GM21723 (cell line): ENCODE results near the gene KLHL13.
"Not testable (repeated sequence)": the region's sequence is repeated elsewhere in the genome, so short reads cannot be mapped to it uniquely, and the experiment has no call there.

Experiments used
- ATAC-seq: cut with Tn5 transposase; IDR thresholded peaks from one replicate; pipeline ENCODE4 v1.9.1; 2021; ENCODE audit warnings: mild to moderate bottlenecking, moderate library complexity; ENCODE audit not compliant: unreplicated experiment

Gene KLHL13

DNA sequence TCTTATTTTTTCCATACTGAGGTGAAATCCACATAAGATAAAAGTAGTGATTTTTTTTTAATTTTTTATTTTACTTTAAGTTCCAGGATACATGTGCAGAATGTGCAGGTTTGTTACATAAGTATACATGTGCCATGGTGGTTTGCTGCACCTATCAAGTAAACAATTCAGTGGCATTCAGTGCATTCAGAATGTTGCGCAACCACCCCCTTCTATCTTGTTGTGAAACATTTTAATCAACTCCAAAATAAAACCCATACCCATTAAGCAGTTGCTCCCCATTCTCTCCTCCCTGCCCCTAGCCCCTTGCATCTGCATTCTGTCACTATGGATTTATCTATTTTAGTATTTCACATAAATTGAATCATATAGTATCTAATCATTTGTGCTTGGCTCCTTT, 121.2 kb downstream of the KLHL13 start:
- no peak for ATAC-seq

DNA sequence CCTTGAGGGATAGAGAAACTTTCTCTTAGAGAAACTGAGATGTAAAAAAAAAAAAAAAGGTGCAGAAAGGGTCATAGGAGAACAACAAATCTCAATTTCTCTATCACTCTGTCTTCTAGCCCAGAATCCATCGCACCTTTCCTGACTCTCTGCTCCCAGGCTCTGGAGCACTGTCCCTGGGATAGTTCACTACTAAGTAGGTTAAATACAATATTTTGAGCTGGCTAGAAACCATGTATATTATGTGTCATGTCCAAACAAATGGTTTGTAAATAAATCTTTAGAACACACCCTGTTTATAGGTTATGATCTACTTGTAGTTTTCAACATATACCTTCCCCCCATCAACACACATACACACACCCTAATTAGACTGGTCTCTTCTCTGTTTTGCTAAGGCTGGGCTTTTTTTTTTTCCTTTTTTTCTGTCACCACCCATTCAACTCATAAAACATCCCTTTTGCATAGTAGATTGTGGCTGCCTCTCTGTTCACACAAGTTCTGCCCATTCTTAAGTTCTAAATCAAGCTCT, 124.4 kb downstream of the KLHL13 start:
- no peak for ATAC-seq

- ATAC-seq = no peak
These were observed 126.2 kb downstream of the KLHL13 start for GRCh38 chrX:117990438-117990837.

DNA sequence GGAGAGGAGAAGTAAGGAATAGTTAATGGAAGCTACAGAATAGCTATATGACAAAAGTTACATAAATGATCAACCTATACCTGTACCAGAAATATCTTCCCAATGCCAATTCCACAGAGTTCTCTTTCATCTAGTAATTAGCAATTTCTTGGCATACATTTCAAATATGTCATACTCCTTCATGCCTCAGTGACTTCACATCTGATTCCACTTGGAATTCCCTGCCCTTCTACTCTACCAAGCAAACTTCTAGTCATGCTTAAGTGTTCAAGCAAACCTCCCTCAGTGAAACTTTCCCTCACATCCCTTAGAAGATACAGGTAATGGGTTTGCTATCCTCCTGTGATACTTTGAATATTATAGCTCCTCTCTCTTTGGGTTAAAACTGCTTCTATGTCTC, 127.1 kb downstream of the KLHL13 start:
- ATAC-seq = no peak

DNA sequence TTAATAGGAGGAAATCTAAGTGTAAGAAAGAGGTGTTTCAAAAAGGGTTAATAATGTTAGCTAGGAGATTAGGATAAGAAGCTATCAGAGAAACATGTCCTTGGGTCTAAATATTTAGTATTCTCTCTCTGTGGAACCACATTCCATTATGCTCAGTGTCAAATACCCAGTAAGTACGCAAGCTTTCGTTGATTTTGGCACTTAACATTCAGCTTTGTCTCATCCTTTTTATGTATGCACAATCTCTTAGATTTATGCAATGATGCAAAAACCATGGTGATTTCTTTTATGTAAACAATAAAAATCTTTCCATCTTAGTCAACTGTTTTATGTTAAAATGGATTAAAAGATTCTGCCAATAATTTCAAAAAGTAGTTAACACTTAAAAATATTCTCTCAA, 129.2 kb downstream of the KLHL13 start:
- no peak for ATAC-seq

GRCh38 chrX:117985241-117985640, 131.4 kb downstream of the KLHL13 start:
- ATAC-seq = no peak

GRCh38 chrX:117982694-117983392, 133.8 kb downstream of the KLHL13 start:
- no peak for ATAC-seq

GRCh38 chrX:117978402-117978801, 138.2 kb downstream of the KLHL13 start:
- ATAC-seq = no peak

GRCh38 chrX:117977526-117977925, 139.1 kb downstream of the KLHL13 start:
- no peak for ATAC-seq

- no peak for ATAC-seq
These were observed 143.4 kb downstream of the KLHL13 start for GRCh38 chrX:117973110-117973807.

DNA sequence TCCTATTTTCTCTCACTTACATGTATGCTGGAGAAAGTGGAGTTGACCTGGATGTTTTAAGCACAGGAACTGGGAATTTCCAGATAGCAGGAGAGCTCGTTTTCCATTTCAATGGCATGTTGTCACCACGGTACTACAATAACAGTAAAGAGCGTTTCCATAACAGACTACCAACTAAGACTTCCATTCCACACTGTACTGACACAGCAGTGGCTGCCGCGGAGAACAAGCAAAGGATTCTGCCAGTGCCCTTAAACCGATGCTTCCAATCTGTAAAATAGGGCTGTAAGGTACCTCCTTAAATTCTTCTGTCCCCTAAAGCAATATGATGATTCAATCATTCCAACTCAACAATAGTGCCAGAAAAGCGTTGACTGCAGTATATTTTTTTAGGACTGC, 143.9 kb downstream of the KLHL13 start:
- no peak for ATAC-seq

DNA sequence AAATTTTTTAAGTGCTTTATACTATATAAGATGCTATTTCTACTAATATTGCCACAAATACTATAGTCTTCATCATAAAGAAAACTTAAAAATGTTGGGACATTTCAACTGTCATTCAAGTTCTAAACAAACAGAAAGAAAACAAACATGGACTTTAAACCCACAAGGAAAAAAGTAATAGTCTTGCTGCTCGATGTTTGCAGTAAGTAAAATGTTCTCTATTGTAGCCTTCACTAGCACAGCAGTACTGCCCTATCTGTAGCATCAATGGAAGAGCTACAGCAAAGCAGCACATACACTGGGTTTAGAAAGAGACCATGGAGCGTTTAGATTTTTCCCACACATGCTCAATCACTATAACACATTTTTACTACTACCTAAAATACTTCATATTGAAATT, 146.8 kb downstream of the KLHL13 start:
- ATAC-seq = no peak

- no peak for ATAC-seq
These were observed 147.3 kb downstream of the KLHL13 start for GRCh38 chrX:117969328-117969727.

DNA sequence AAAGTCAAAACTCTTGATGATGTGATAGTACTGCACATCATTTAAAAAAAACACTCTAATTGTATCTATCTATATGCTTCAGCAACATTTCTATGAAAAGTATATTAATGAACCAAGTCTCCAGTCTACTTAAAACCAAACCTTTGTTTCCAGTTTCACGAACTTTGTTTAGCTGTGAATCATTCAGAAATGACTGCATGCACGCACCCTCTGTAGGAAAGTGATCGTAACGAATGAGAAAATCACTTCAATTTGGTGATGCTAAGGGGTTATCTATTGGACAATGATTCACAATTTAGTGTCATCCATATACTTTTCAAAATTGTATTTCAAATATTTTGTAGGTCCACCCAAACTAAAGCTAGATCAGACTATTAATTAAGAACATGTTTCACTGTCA, 157.6 kb downstream of the KLHL13 start:
- no peak for ATAC-seq

- ATAC-seq = no peak
These were observed 159.5 kb downstream of the KLHL13 start for GRCh38 chrX:117957128-117957527.

- not testable (repeated sequence) for ATAC-seq
These were observed 177.3 kb downstream of the KLHL13 start for GRCh38 chrX:117939296-117939695.

GRCh38 chrX:117936118-117936517, 180.5 kb downstream of the KLHL13 start:
- no peak for ATAC-seq

DNA sequence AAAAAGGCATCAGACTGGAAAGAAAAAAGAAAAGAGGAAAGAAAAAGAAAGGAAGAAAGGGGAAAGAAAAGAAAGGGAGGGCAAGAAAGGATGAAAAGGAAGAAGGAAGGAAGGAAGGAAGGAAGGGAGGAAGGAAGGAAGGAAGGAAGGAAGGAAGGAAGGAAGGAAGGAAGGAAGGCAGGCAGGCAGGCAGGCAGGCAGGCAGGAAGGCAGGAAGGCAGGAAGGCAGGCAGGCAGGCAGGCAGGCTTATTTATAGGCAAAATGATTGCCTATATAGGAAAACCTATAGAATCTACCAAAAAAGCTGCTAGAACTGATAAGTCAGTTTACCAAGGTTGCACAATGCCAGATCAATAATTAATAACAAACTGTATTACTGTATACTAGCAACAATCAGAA, 186.5 kb downstream of the KLHL13 start:
- not testable (repeated sequence) for ATAC-seq

DNA sequence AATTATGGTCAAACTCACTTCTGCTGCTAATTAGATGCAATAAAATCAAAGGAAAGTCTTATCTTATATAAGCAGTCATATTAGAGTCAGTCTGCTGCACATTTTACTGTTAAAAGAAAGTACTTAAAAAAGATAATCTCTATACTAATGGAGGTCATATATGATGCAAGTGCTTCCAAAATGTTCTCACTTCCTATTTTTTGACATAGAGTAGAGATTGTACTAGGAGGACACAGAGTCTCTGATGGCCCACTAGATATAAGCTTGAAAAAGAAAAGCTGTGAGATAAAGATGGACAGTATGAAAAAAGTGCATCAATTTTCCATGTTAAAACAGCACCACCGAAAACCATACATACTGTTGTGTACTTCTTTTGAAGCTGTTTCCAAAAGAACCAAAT, 196.9 kb downstream of the KLHL13 start:
- ATAC-seq = no peak

DNA sequence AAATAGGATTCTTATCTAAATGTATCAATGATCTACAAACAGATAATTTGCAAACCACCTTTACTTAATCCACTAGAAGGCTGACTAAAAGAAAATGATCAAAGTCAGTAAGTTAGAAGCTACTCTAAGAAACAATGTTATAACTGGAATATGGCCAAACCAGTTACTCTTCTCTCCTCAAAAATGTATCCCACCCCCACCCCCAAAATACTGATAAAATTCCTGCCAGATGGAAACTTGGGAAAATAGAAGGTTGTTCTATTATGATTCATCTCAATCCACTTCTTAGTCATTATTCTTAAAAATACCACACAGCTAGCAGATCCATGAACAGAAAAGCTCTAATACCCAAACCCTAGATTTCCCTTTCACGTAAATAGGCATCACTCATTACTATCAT, 206.4 kb downstream of the KLHL13 start:
- ATAC-seq = no peak

DNA sequence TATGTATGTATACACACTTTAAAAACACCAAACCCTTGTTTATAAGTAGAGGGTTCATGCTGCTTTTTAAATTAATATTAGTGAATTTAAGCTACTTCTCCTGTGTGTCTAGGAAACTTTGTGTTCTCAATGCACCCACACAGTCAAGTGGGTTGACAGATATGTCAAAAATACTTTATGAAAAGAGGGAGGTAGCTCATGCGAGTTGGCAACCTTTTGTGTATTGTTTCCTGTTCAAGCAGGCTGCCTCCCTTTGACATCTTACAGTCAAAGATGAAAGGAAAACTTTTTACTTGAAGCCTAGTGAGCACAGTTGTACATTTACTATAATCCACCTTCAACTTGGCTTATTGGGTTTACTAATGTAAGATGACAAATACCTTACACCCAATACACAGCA, 218.4 kb downstream of the KLHL13 start:
- ATAC-seq = no peak

DNA sequence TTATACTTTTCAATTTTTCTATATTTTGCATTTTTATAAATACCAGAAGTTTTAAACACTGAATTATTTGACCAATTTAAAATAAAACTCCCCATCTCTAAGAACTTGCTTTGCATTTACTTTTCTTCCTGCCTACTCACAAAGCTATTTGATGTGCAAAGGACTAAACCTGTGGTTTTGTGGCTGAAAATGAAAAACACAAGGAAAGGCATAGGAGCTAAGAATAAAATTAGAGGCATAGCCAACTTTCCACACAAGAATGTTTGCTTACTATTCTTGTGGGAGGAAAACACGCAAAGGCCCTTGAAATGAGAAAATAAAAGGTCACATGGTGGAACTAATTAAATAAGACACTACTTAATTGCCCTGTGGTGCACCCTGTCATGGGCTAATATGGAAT, 221.2 kb downstream of the KLHL13 start:
- ATAC-seq = no peak
